AG10803 (cell line): ENCODE measurements around the gene FGD2.

Experiments
- DNase-seq: peaks from one replicate; pipeline ENCODE4 v3.0.0; 2010; ENCODE audit warnings: low read depth
- H3K4me3 ChIP-seq: 2 replicates; pipeline ENCODE4 v1.5.1; 2011; ENCODE audit warnings: mild to moderate bottlenecking, low read length, control low read depth
- CTCF ChIP-seq: conservative IDR thresholded peaks from 2 replicates; pipeline ENCODE4 v1.5.1; 2011; ENCODE audit warnings: mild to moderate bottlenecking, low read length, control low read depth, inconsistent platforms

The FGD2 gene

GRCh38 chr6:37015532-37015931 lies 10.1 kb downstream of the FGD2 start:
- no peak for TF ChIP-seq CTCF
- DNase-seq: no peak
- no peak overlapping the region for H3K4me3 ChIP-seq

DNA sequence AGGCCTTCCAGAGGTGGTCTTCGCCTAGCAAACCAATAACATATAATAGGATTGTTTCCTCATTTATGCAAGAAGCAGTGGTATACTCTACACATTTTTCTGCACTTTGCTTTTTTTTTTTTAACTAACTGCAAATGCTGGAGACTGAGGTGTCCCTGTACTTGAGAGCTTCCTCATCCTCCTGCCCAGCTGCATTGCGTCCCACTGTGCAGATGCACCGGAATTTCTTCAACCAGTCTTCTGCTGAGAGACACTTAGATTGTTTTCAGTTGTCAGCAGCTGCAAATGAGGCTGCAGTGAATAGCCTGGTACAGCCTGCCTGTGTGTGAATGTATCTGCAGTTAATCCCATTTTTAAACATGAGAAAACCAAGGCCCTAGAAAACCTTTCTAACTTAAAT lies 11.5 kb downstream of the FGD2 start:
- DNase-seq: no peak
- H3K4me3 ChIP-seq: no peak overlapping the region
- no peak for TF ChIP-seq CTCF

DNA sequence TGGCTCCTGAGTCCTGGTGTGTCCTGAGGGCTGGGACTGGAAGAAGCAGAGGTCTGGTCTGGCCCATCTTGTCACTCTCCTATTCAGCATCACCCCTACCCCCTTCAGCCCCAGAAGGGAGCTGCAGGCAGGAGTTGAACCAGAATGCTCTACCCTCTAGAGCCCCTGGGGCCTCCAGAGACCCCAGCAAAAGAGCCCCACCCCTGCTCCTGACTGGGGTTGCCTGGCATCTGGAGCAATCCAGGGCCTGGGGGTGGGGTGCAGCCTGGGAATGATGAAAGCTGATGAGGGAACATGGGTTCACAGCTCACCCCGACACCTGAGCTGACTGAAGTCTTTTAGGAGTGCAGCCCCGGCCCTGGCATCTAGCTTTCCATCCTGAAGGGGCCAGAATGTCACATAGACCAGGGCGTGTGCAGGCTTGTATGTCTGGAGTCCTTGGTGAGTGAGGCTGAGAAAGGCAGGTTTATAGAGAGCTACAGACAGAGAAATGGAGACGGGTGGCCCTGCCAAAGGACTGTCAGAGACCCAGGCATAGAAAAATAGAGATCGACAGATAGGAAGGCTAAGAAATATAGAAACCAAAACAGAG lies 12.2 kb downstream of the FGD2 start:
- no peak for TF ChIP-seq CTCF
- H3K4me3 ChIP-seq: no peak overlapping the region

DNA sequence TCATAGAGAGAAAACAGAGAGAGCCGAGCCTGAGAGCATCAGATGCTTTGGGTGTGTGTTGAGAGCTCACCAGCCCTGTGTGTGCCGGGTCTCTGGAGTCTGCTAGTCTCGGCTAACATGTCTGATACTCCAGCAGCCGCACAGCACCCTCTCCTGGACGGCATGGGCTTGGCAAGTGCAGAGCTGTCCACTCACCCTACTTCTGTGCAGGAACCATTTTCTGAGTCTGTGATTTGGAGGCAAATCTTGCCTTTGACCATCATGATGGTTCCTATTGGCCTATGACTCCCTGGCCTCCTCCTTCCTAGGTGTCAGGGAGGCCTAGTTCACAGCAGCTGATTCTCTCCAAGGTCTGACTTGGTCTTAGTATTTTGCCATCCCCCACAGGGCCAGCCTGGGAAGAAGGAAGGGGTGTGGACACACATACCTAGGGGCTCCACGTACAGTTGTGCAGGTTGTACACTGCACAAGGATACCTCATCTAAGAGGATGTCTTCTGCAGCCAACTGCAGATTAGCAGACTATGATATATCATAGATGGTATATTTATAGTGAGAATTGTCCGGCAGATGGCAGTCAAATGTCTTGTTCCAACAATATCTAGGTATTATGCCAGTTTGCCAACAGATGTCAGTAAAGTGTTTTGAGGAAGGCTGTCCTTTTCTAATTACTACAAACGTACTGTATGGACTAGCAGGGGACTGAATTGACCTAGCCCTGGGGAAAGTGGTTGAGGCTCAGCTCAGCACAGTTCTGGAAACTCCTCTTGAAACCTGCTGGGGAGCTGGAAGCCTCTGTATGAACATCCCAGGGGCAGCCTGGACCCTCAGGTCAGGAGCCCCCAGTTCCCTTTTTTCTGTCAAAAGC lies 13.0 kb downstream of the FGD2 start:
- H3K4me3 ChIP-seq: no peak overlapping the region
- peak; percentile 96 for TF ChIP-seq CTCF
- DNase-seq: peak; percentile 86

More for the DNA sequence above, 12.2 kb downstream of the FGD2 start:
- DNase-seq: no peak

GRCh38 chr6:37019065-37019450 lies 13.6 kb downstream of the FGD2 start:
- DNase-seq: no peak
- no peak overlapping the region for H3K4me3 ChIP-seq
- no peak for TF ChIP-seq CTCF

DNA sequence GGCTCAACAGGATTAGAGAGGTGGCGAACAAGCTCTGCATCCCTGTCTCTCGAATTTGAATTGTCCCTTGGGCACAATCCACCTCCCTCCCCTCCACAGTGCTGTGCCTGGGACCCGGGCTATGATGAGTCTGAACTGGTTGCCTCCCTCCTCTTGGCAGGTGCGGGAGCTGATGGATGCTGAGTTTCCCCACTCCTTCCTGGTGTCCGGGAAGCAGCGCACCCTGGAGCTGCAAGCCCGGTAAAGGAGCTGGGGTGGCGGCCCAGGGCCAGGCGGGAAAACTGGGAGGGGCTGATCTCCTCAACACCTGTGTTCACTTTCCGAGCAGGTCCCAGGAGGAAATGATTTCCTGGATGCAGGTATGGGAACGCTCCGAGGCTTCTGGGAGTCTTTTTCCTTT lies 14.9 kb downstream of the FGD2 start:
- no peak overlapping the region for H3K4me3 ChIP-seq
- TF ChIP-seq CTCF: no peak
- no peak for DNase-seq

DNA sequence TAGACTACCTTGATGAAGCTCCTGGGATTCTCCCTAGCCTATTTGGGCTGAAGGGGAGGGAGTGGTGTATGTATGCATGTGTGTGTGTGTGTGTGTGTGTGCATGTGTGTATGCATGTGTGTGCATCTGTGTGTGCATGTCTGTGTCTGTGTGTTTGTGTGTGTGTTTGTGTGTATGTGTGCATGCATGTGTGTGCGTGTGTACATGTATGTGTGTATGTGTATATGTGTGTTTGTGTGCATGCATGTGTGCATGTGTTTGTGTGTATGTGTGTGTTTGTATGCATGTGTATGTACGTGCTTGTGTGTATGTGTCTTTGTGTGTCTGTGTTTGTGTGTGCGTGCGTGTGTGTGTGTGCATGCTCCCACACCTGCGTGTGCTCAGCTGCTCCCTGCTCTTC lies 15.4 kb downstream of the FGD2 start:
- no peak overlapping the region for H3K4me3 ChIP-seq
- TF ChIP-seq CTCF: no peak
- DNase-seq: no peak
